GM18868 (cell line): Measurements from ENCODE around the gene HDAC9.

ENCODE experiments used
- ATAC-seq: cut with Tn5 transposase; IDR thresholded peaks from one replicate; pipeline ENCODE4 v1.9.1; 2021; ENCODE audit warnings: mild to moderate bottlenecking, moderate library complexity; ENCODE audit not compliant: unreplicated experiment

Gene HDAC9

GRCh38 chr7:18494406-18494805 is 1.1 kb upstream of the HDAC9 start:
- ATAC-seq: no peak

- peak; percentile 53 for ATAC-seq
Observed at GRCh38 chr7:18494821-18495408, 634 bp upstream of the HDAC9 start.

- ATAC-seq: no peak
Observed at GRCh38 chr7:18496341-18496700, 772 bp downstream of the HDAC9 start.

GRCh38 chr7:18497082-18497481 is 1.5 kb downstream of the HDAC9 start:
- no peak for ATAC-seq

- ATAC-seq: no peak
Observed at GRCh38 chr7:18497800-18498199, 2.3 kb downstream of the HDAC9 start.

GRCh38 chr7:18498341-18498740 is 2.8 kb downstream of the HDAC9 start:
- ATAC-seq: no peak

- no peak for ATAC-seq
Observed at GRCh38 chr7:18499407-18500177, 4.0 kb downstream of the HDAC9 start.

GRCh38 chr7:18503126-18503866 is 7.7 kb downstream of the HDAC9 start:
- no peak for ATAC-seq

- no peak for ATAC-seq
Observed at GRCh38 chr7:18504965-18505364, 9.4 kb downstream of the HDAC9 start.

GRCh38 chr7:18505870-18506460 is 10.4 kb downstream of the HDAC9 start:
- peak; percentile 49 for ATAC-seq

GRCh38 chr7:18508443-18509427 is 13.2 kb downstream of the HDAC9 start:
- ATAC-seq: peak; percentile 87

- ATAC-seq: no peak
Observed at GRCh38 chr7:18509481-18509880, 13.9 kb downstream of the HDAC9 start.

- no peak for ATAC-seq
Observed at GRCh38 chr7:18511351-18512140, 16.0 kb downstream of the HDAC9 start.

GRCh38 chr7:18513343-18513742 is 17.8 kb downstream of the HDAC9 start:
- no peak for ATAC-seq

GRCh38 chr7:18515067-18515466 is 19.5 kb downstream of the HDAC9 start:
- ATAC-seq: no peak

- ATAC-seq: no peak
Observed at GRCh38 chr7:18517646-18518045, 22.1 kb downstream of the HDAC9 start.

GRCh38 chr7:18518555-18518954 is 23.0 kb downstream of the HDAC9 start:
- ATAC-seq: no peak

- ATAC-seq: peak; percentile 80
Observed at GRCh38 chr7:18520450-18521235, 25.1 kb downstream of the HDAC9 start.

- ATAC-seq: no peak
Observed at GRCh38 chr7:18521236-18521589, 25.7 kb downstream of the HDAC9 start.
